ENCODE data around the gene ARHGAP4. TPM values are rescaled to one million over a fixed set of nuclear protein-coding genes. Genes with fewer than 3 reads are reported as not detected.

Gene ARHGAP4
- total and polyA plus RNA-seq, 2 of the 4 experiments (the other 2 are of a cell fraction) = 0.18 to 0.72 TPM

DNA sequence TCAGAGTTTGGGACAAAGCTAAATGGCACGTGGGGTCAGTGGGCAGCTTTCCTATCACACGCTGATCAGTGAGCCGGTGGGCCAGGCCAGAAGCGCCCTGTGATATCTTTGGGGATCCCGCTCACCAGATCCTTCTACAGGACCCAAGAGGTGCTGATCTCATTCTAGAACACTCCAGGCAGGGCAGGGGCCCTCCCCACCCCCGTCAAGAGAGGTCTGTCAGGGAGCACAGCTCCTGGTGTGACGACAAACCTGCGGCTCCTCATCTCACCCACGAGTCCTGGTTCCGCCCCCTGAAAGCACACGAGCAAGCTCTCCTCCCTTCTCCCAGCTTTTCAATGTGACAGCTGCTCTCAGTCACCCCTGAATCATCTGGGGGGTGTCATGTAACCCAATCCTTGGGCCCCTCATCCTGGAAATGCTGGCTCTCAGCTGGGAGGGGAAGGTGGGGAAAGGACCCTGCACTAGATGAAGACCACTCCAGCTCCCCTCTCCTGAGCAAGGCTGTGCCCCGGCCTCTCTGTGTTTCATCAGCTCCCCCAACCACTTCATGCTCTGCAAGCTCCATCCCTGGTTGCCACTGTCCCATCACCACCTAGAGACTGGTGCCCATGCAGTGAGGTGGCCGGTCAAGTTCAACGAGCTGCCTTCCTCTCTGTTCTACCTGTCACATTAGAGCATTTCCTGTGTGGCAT lies 40.9 kb upstream of the ARHGAP4 start:
- no peak overlapping the region for H3K4me3 ChIP-seq (ENCODE audit: insufficient read depth, low read depth, low read length)
- peaks cover 9% of the 10 kb centered on the region; the same call in 1 of the 2 replicates for H3K9me1 ChIP-seq (ENCODE audit: insufficient read depth, low read length)
- no peak overlapping the region for H2AK5ac ChIP-seq (ENCODE audit: low read depth, low read length)
- H2AK9ac ChIP-seq (replicated peaks; ENCODE audit: low read depth, low read length, poor library complexity) = peak overlapping the region; percentile 57
- no TSS peak for BruUV-seq (replicated peaks)
- TF ChIP-seq, protein P1, sequence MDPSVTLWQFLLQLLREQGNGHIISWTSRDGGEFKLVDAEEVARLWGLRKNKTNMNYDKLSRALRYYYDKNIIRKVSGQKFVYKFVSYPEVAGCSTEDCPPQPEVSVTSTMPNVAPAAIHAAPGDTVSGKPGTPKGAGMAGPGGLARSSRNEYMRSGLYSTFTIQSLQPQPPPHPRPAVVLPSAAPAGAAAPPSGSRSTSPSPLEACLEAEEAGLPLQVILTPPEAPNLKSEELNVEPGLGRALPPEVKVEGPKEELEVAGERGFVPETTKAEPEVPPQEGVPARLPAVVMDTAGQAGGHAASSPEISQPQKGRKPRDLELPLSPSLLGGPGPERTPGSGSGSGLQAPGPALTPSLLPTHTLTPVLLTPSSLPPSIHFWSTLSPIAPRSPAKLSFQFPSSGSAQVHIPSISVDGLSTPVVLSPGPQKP (IDR thresholded peaks at IDR 0.05; ENCODE audit: borderline replicate concordance, low read depth, low read length) = no peak
- 0 out of 2 replicates have a peak, but pooled peaks have one; percentile 28 for TF ChIP-seq MXI1 (IDR thresholded peaks at IDR 0.05; ENCODE audit: borderline replicate concordance, low read depth, low read length)
- TF ChIP-seq CHD1 (IDR thresholded peaks at IDR 0.05; ENCODE audit: low read depth, low read length) = no peak
- no peak for TF ChIP-seq NFE2L2 (IDR thresholded peaks at IDR 0.05; ENCODE audit: low read depth, low read length)
- no peak for TF ChIP-seq RFX5 (IDR thresholded peaks at IDR 0.05; ENCODE audit: low read depth, low read length)
- no peak for TF ChIP-seq SMC3 (IDR thresholded peaks at IDR 0.05; ENCODE audit: low read depth, low read length)
- H3K18ac ChIP-seq (ENCODE audit: low read depth, low read length) = no peak overlapping the region
- H4K91ac ChIP-seq (ENCODE audit: insufficient read depth, low read depth, low read length) = no peak overlapping the region
- H4K5ac ChIP-seq (ENCODE audit: low read depth, low read length) = no peak overlapping the region
- H3K36me3 ChIP-seq (ENCODE audit: control insufficient read depth, insufficient read depth, low read length) = peaks cover 18% of the 10 kb centered on the region
- WGBS, 2 experiments (ENCODE audit: extremely low coverage in 2 of 2, insufficient read length in 1 of 2) = 83% methylated on average over 1 of the region's 14 CpGs; no CpG with 5 or more reads in 1 of the 2 experiments
- ChIA-PET CTCF (interaction anchor here (0.9 kb wide), 1 partner anchor 20 kb away, joined by 3 read pairs; no protein-coding TSS in a partner anchor), POLR2A (ENCODE audit: unreplicated experiment) (no interaction called here)
- ATAC-seq (ENCODE audit: low read depth) (no peak), DNase-seq (peak; percentile 43)
- no peaks in the 10 kb centered on the region for H3K9me3 ChIP-seq (ENCODE audit: control insufficient read depth, insufficient read depth, low read length)
- in situ Hi-C loops (cut with MboI; ENCODE audit: low sequenced_read_pairs) = loop anchor here (10.0 kb wide), 1 partner anchor 202 kb away; the partner anchor contains the start of gene PLXNB3
- no peak overlapping the region for H3K9ac ChIP-seq (ENCODE audit: low read depth, low read length)
- H2BK20ac ChIP-seq (ENCODE audit: low read depth, low read length) = no peak overlapping the region
- no peak overlapping the region for H4K8ac ChIP-seq (ENCODE audit: low read depth in 2 of 2, low read length in 2 of 2)
- no peak overlapping the region for H2BK5ac ChIP-seq (ENCODE audit: low read depth, low read length, poor library complexity, severe bottlenecking)
- H3K79me1 ChIP-seq (ENCODE audit: low read depth in 1 of 2, low read length in 2 of 2) = peaks cover 5 to 19% of the 10 kb centered on the region in 2 experiments; a peak in 2 of 4 replicates
- no peak overlapping the region for H3K14ac ChIP-seq (replicated peaks; ENCODE audit: low read depth, low read length)
- H3K27me3 ChIP-seq (ENCODE audit: control insufficient read depth, insufficient read depth, low read length) = no peaks in the 10 kb centered on the region
- H2BK15ac ChIP-seq (ENCODE audit: low read depth, low read length) = no peak overlapping the region
- dilution Hi-C loops (cut with HindIII; ENCODE audit: low sequenced_read_pairs, unreplicated experiment) = no loop called here
- intact Hi-C loops (cut with micrococcal nuclease) = no loop called here
- H3K4me2 ChIP-seq (ENCODE audit: low read depth, low read length) = peak overlapping the region; percentile 8; the same call in 1 of the 2 replicates
- no peak overlapping the region for H2BK120ac ChIP-seq (ENCODE audit: low read depth, low read length)
- H3K56ac ChIP-seq (ENCODE audit: extremely low read depth, insufficient read depth, low read length) = no peak overlapping the region
- H3K4ac ChIP-seq (ENCODE audit: low read depth, low read length) = no peak overlapping the region
- H2AFZ ChIP-seq (replicated peaks; ENCODE audit: low read length, poor library complexity) = no peak overlapping the region
- peaks cover 18% of the 10 kb centered on the region for H3K4me1 ChIP-seq (ENCODE audit: control insufficient read depth, insufficient read depth, low read length)
- peaks cover 78% of the 10 kb centered on the region for H4K20me1 ChIP-seq (ENCODE audit: insufficient read depth, low read length)
- no peak overlapping the region; the same call in 1 of the 2 replicates for H3K23ac ChIP-seq (ENCODE audit: low read depth, low read length)
- H3K27ac ChIP-seq (ENCODE audit: insufficient read depth, low read length) = peak overlapping the region; percentile 4; the same call in 1 of the 2 replicates

Measured in IMR-90 (cell line).